Amygdala (tissue), 56 donors: ENCODE measurements around the gene PRSS48.
"Not testable (repeated sequence)": the region's sequence is repeated elsewhere in the genome, so short reads cannot be mapped to it uniquely, and the experiment has no call there.

Experiments
- DNase-seq, 56 donors: peaks; one replicate each; lab custom pipeline; 2025; lab: John Stamatoyannopoulos, UW

The PRSS48 gene

GRCh38 chr4:151315212-151315886 lies 38.4 kb downstream of the PRSS48 start:
- no peak for DNase-seq

GRCh38 chr4:151316645-151317044 lies 39.7 kb downstream of the PRSS48 start:
- DNase-seq = no peak

- no peak for DNase-seq
These were observed 41.5 kb downstream of the PRSS48 start for GRCh38 chr4:151318307-151319006.

- DNase-seq = no peak
These were observed 42.5 kb downstream of the PRSS48 start for GRCh38 chr4:151319490-151319889.

GRCh38 chr4:151321586-151321985 lies 44.6 kb downstream of the PRSS48 start:
- no peak for DNase-seq

- not testable (repeated sequence) for DNase-seq
These were observed 45.2 kb downstream of the PRSS48 start for GRCh38 chr4:151322161-151322560.

- no peak for DNase-seq
These were observed 45.6 kb downstream of the PRSS48 start for GRCh38 chr4:151322570-151322969.

- DNase-seq = no peak
These were observed 46.7 kb downstream of the PRSS48 start for GRCh38 chr4:151323667-151324066.

- DNase-seq = peak in 6 of 56 donors; percentile 7 to 64 (median 27)
These were observed 47.3 kb downstream of the PRSS48 start for GRCh38 chr4:151324124-151324751.

- DNase-seq = peak in 41 of 56 donors; percentile 2 to 65 (median 31)
These were observed 47.8 kb downstream of the PRSS48 start for GRCh38 chr4:151324752-151325110.

- DNase-seq = peak in 49 of 56 donors; percentile 2 to 66 (median 31)
These were observed 48.4 kb downstream of the PRSS48 start, which contains the start of gene SH3D19 for GRCh38 chr4:151325111-151325948. SH3D19 (minus strand) TSS chr4:151325605; CDS start chr4:151325352, 253 bp downstream.

GRCh38 chr4:151325949-151326246 lies 48.9 kb downstream of the PRSS48 start:
- no peak for DNase-seq

- no peak for DNase-seq
These were observed 52.5 kb downstream of the PRSS48 start for GRCh38 chr4:151329217-151330007.

GRCh38 chr4:151331276-151332042 lies 54.5 kb downstream of the PRSS48 start:
- DNase-seq = no peak

- DNase-seq = no peak
These were observed 62.5 kb downstream of the PRSS48 start for GRCh38 chr4:151339467-151339866.

- DNase-seq = no peak
These were observed 63.9 kb downstream of the PRSS48 start for GRCh38 chr4:151340751-151341385.
